ENCODE data around the gene CD3D. TPM values are rescaled to one million over a fixed set of nuclear protein-coding genes. Genes with fewer than 3 reads are reported as not detected.

Gene CD3D
- polyA plus RNA-seq, 2 of the 4 experiments (the other 2 are of a cell fraction), result not detected

GRCh38 chr11:118319337-118319707 lies 23.2 kb downstream of the CD3D start:
- ATAC-seq, result no peak
- DNase-seq (ENCODE audit: low read depth in 1 of 2, low spot score in 1 of 2), result no peak
- WGBS (ENCODE audit: missing lambda C conversion rate), result 10% methylated on average over 1 of the region's 1 CpG
- TF ChIP-seq, protein P1, sequence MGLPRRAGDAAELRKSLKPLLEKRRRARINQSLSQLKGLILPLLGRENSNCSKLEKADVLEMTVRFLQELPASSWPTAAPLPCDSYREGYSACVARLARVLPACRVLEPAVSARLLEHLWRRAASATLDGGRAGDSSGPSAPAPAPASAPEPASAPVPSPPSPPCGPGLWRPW (IDR thresholded peaks at IDR 0.05), result no peak
- no peak for TF ChIP-seq KDM1A (IDR thresholded peaks at IDR 0.05; ENCODE audit: low read depth)
- TF ChIP-seq FOSL2 (IDR thresholded peaks at IDR 0.05), result no peak
- no peak for TF ChIP-seq FOSL2 (CRISPR knock-in tag; IDR thresholded peaks at IDR 0.05)
- no peak for TF ChIP-seq NR3C1 (IDR thresholded peaks at IDR 0.05)
- TF ChIP-seq NFE2L2 (conservative IDR thresholded peaks at IDR 0.05; ENCODE audit: low read length), result no peak
- TF ChIP-seq SMC3 (IDR thresholded peaks at IDR 0.05), result no peak
- TF ChIP-seq RARB (CRISPR knock-in tag; IDR thresholded peaks at IDR 0.05), result no peak
- TF ChIP-seq TP53 (CRISPR knock-in tag; IDR thresholded peaks at IDR 0.05), result no peak
- TF ChIP-seq KDM5A (IDR thresholded peaks at IDR 0.05), result no peak
- no peak for TF ChIP-seq CEBPB (IDR thresholded peaks at IDR 0.05)
- no peak for TF ChIP-seq ZFP36 (IDR thresholded peaks at IDR 0.05; ENCODE audit: borderline replicate concordance, partially characterized antibody)
- TF ChIP-seq MYC (IDR thresholded peaks at IDR 0.05; ENCODE audit: borderline replicate concordance, low read length), result no peak
- TF ChIP-seq, protein P2, sequence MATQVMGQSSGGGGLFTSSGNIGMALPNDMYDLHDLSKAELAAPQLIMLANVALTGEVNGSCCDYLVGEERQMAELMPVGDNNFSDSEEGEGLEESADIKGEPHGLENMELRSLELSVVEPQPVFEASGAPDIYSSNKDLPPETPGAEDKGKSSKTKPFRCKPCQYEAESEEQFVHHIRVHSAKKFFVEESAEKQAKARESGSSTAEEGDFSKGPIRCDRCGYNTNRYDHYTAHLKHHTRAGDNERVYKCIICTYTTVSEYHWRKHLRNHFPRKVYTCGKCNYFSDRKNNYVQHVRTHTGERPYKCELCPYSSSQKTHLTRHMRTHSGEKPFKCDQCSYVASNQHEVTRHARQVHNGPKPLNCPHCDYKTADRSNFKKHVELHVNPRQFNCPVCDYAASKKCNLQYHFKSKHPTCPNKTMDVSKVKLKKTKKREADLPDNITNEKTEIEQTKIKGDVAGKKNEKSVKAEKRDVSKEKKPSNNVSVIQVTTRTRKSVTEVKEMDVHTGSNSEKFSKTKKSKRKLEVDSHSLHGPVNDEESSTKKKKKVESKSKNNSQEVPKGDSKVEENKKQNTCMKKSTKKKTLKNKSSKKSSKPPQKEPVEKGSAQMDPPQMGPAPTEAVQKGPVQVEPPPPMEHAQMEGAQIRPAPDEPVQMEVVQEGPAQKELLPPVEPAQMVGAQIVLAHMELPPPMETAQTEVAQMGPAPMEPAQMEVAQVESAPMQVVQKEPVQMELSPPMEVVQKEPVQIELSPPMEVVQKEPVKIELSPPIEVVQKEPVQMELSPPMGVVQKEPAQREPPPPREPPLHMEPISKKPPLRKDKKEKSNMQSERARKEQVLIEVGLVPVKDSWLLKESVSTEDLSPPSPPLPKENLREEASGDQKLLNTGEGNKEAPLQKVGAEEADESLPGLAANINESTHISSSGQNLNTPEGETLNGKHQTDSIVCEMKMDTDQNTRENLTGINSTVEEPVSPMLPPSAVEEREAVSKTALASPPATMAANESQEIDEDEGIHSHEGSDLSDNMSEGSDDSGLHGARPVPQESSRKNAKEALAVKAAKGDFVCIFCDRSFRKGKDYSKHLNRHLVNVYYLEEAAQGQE (IDR thresholded peaks at IDR 0.05), result no peak
- TF ChIP-seq BHLHE40 (IDR thresholded peaks at IDR 0.05; ENCODE audit: low read depth, low read length), result no peak
- TF ChIP-seq HEYL (CRISPR knock-in tag; IDR thresholded peaks at IDR 0.05), result no peak
- no peak for TF ChIP-seq HOXA7 (CRISPR knock-in tag; IDR thresholded peaks at IDR 0.05)
- TF ChIP-seq POLR2AphosphoS2 (conservative IDR thresholded peaks at IDR 0.05; ENCODE audit: low read length), result no peak
- TF ChIP-seq ZNF302 (CRISPR knock-in tag; IDR thresholded peaks at IDR 0.05), result no peak
- no peak for TF ChIP-seq CBX8 (IDR thresholded peaks at IDR 0.05)
- peaks cover 6% of the 10 kb centered on the region; the same call in 1 of the 3 replicates for H3K4me1 ChIP-seq
- H3K9me3 ChIP-seq, result no peaks in the 10 kb centered on the region
- H3K4me2 ChIP-seq, result no peak overlapping the region
- FAIRE-seq, result no peak
- no peak overlapping the region for H3K27ac ChIP-seq
- ChIA-PET POLR2A (no interaction called here), CTCF (no interaction called here)
- no peak overlapping the region for H3K4me3 ChIP-seq

DNA sequence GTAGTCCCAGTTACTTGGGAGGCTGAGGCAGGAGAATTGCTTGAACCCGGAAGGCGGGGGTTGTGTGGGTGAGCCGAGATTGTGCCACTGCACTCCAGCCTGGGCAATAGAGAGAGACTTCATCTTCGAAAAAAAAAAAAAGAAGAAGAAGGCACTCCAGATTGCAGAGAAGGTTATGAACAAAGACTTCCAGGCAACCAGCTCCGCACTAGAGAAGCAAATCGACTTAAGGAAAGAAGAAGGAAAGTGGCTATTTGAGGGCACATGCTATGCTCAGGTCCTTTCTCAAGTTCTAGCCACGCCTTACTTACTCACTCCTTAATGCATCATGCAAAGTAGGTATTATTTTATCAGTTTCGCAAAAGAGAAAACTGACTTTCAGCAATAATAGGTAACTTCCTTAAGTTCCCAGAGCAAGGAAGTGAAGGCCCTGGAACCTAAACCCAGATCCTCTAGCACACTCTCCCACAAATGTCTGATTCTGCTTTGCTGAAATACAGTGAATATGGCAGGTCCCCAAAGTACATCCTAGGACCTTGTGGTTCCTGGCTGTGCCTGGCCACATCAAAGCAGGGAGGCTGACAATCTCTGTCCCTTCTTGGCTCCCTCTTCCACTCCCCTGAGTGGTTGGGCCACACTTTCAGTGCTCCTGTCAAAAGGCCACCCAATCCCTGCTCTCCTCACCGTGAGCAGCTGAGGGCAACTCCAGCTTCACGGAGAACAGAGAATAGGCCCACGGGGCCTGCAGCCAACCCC lies 23.7 kb downstream of the CD3D start:
- TF ChIP-seq NFE2L2 (conservative IDR thresholded peaks at IDR 0.05; ENCODE audit: low read length), result no peak
- no peak for TF ChIP-seq POLR2AphosphoS2 (conservative IDR thresholded peaks at IDR 0.05; ENCODE audit: low read length)
- no peak for TF ChIP-seq PHF8 (IDR thresholded peaks at IDR 0.05; ENCODE audit: borderline replicate concordance, low read depth)
- TF ChIP-seq CHD4 (IDR thresholded peaks at IDR 0.05; ENCODE audit: borderline replicate concordance), result no peak
- TF ChIP-seq CBX8 (IDR thresholded peaks at IDR 0.05), result no peak
- TF ChIP-seq EHMT2 (IDR thresholded peaks at IDR 0.05; ENCODE audit: low read depth), result no peak
- TF ChIP-seq EHF (CRISPR knock-in tag; IDR thresholded peaks at IDR 0.05), result no peak
- TF ChIP-seq SREBF2 (IDR thresholded peaks at IDR 0.05), result no peak
- TF ChIP-seq CEBPB (IDR thresholded peaks at IDR 0.05), result no peak
- TF ChIP-seq, protein P3, sequence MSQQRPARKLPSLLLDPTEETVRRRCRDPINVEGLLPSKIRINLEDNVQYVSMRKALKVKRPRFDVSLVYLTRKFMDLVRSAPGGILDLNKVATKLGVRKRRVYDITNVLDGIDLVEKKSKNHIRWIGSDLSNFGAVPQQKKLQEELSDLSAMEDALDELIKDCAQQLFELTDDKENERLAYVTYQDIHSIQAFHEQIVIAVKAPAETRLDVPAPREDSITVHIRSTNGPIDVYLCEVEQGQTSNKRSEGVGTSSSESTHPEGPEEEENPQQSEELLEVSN (IDR thresholded peaks at IDR 0.05; ENCODE audit: borderline replicate concordance, low read depth), result no peak
- TF ChIP-seq, protein P4, sequence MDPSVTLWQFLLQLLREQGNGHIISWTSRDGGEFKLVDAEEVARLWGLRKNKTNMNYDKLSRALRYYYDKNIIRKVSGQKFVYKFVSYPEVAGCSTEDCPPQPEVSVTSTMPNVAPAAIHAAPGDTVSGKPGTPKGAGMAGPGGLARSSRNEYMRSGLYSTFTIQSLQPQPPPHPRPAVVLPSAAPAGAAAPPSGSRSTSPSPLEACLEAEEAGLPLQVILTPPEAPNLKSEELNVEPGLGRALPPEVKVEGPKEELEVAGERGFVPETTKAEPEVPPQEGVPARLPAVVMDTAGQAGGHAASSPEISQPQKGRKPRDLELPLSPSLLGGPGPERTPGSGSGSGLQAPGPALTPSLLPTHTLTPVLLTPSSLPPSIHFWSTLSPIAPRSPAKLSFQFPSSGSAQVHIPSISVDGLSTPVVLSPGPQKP (IDR thresholded peaks at IDR 0.05; ENCODE audit: low read depth, low read length), result no peak
- no peak for TF ChIP-seq FOSB (CRISPR knock-in tag; IDR thresholded peaks at IDR 0.05)
- FAIRE-seq (no peak), DNase-seq (ENCODE audit: low read depth in 1 of 2, low spot score in 1 of 2) (no peak), ATAC-seq (no peak)
- Histone ChIP-seq H3K4me1 (peaks cover 6% of the 10 kb centered on the region; the same call in 1 of the 3 replicates), H3K9me3 (no peaks in the 10 kb centered on the region), H3K4me3 (no peak overlapping the region), H3K27ac (no peak overlapping the region), H3K4me2 (no peak overlapping the region)
- ChIA-PET CTCF (interaction anchor here (0.7 to 1.2 kb wide), 2 partner anchors 18 to 28 kb away, joined by 3 read pairs; no protein-coding TSS in a partner anchor), POLR2A (no interaction called here)
- WGBS (ENCODE audit: missing lambda C conversion rate), result 75% methylated on average over 11 of the region's 11 CpGs
